GM20431 (cell line): Measurements from ENCODE around the gene MMP15.
"Not testable (repeated sequence)": the region's sequence is repeated elsewhere in the genome, so short reads cannot be mapped to it uniquely, and the experiment has no call there.

Source experiments
- in situ Hi-C: fragments of 300-500 bp; cut with MseI, MboI; formaldehyde crosslinking; loops from one replicate; pipeline ENCODE4 v1.15.0; 2020; ENCODE audit warnings: low sequenced_read_pairs; ENCODE audit not compliant: unreplicated experiment

Gene MMP15

DNA sequence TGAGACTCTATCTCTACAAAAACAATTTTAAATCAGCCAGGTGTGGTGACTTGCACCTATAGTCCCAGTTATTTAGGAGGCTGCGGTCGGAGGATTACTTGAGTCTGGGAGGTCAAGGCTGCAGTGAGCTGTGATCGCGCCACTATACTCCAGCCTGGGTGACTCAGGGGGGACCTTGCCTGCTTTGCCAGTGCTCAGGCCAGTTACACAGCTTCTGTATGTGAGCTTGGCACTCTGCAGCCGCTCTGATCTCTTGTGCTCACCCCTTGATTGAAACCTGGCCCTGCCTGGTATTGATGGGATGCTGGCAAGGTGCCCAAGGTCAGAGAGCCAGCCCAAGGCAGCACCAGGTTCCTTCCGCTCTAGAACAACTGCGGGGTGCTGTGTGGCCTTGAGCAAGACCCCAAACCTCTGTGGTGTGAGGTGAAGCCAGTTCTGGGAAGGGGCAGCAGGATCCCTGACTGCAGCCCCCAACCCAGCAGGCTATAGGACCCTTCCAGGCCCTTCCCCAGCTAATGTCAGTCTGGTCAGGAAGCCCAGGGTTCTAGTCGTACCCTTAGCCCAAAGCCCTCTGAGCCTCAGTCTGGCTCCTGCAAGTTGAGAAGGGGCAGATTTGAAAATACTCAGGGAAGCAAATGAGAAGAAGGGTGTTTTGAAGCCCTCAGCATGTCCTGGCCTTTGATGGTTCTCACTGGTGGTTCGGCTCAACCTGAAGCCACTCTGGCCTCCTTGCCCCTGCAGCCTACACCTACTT, 18.9 kb downstream of the MMP15 start:
- in situ Hi-C loops: no loop called here

- in situ Hi-C loops: no loop called here
These were observed 19.5 kb downstream of the MMP15 start for GRCh38 chr16:58045096-58045495.

- in situ Hi-C loops: no loop called here
These were observed 20.7 kb downstream of the MMP15 start for GRCh38 chr16:58046054-58046881.

- in situ Hi-C loops: no loop called here
These were observed 21.4 kb downstream of the MMP15 start for GRCh38 chr16:58046936-58047335.

DNA sequence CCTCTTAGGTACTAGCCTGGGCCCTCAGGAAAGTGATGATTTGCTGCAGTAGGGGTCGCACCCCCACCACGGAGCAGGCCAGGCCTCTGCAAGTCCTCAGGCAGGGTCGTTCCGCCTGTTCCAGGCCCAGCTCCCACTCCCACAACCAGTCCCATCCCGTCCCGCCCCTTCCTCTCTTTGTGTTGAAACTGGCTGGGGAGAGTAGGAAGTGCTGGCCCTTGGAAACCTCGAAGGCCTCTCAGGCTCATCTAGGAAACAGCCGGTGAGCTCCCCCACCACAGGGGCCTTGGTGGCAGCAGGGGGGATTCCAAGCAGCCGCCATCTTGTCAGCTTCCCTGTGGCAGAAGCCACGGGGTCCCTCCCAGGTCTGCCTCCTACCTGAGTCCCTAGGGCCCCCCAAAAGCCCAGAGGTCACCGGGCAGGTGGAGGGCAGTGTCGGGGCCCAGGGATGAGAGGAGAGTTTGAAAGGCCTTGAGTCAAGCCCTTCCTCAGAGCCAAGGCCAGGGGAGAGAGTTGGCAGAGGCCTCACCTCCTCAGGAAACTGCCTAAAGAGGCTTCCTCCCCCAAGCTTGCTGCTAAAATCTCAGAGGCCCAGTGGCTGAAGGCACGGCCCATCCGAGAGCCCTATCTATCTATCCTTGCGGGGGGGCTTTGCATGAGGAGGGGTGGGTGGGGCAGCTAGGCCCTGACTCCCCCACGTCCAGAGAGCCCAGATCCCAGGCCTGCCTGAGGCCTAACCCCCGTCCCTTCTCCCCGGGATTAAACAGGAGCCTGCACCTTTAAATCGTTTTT, 22.2 kb downstream of the MMP15 start:
- in situ Hi-C loops: no loop called here

- in situ Hi-C loops: no loop called here
These were observed 23.1 kb downstream of the MMP15 start for GRCh38 chr16:58048494-58049231.

- in situ Hi-C loops: no loop called here
These were observed 24.0 kb downstream of the MMP15 start for GRCh38 chr16:58049232-58050185.

DNA sequence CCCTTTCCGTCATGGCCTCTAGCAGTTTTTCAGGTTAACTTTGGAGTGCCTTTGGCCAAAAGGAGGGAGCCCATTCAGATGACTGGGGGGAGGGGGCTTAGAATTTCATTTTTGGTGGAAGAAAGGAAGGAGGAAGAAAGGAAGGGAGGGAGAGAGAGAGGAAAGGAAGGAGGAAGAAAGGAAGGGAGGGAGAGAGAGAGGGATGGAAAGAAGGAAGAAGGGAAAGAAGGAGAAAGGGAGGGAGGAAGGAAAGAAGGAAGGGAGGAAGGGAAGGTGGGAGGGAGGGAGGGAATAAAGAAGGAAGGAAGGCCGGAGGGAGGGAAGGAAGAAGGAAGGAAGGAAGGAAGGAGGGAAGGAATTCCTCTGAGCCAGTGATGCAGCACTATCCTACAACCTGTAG, 25.7 kb downstream of the MMP15 start:
- in situ Hi-C loops: no loop called here

DNA sequence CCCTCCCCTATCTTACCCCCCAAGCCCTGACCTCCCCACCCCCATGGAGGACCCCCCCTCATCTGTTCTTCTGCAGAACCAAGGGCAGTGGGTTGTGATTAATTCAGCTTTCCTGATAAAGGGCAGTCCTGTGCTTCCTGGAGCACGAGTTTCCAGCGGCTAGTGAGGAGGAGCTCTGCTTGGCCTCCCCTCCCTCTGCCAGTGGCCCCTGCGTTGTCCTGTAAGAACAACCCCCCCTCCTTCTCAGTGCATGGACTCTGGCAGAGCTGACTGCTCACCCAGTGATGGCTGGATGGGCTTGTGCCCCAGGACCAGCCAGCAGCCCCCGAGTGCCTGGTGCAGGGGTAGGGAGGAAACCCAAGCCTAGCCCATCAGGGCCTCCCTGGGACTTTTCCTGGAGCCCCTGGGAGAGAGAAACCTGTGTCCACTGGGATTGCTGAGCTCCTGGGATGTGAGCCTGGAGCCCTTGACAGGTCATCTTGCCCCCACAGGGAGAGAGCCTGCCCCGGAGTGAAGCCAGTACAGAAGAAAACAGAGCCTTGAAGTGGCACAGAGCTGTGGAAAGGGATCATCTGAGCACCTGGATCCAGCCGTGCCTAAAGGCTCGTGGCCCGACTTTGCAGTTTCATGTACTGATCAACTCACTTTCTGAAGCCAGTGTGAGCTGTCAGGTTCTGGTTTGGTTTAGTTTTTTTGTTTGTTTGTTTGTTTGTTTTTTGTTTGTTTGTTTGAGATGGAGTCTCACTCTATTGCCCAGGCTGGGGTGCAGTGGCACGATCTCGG, 26.5 kb downstream of the MMP15 start:
- in situ Hi-C loops: no loop called here

DNA sequence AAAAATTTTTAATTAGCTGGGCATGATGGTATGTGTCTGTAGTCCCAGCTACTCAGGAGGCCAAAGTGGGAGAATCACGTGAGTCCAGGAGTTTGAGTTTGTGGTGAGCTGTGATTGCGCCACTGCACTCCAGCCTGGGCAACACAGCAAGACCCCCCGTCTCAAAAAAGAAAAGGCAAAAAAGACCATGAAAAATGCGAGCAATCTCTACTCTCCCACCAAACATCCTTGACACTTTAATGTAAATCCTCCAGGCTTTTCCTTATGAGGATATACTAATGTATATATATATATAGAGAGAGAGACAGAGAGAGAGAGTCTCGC, 28.1 kb downstream of the MMP15 start:
- in situ Hi-C loops: no loop called here

- in situ Hi-C loops: no loop called here
These were observed 28.7 kb downstream of the MMP15 start for GRCh38 chr16:58054289-58054688.

DNA sequence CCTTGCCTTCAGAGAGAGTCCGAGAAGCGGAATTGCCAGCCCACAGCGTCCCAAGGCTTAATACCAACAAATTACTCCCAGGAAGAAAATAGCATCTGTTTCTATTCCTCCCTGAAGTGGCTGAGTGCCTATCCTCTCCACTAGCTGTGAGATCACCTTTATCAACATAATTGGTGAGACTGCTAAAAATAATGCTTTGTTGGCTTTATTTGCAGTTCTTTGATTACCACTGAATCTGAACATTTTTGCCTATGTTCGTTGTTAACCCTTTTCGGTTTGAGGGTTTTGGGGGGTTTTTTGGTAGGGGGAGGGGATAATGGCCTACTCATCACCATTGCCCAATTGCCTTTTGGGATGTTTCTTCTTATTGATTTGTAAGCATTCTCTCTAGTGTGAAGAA, 31.0 kb downstream of the MMP15 start:
- in situ Hi-C loops: no loop called here

GRCh38 chr16:58057121-58057520, 31.6 kb downstream of the MMP15 start:
- in situ Hi-C loops: no loop called here

GRCh38 chr16:58057784-58058183, 32.2 kb downstream of the MMP15 start:
- in situ Hi-C loops: no loop called here

GRCh38 chr16:58062821-58063220, 37.3 kb downstream of the MMP15 start:
- in situ Hi-C loops: no loop called here

DNA sequence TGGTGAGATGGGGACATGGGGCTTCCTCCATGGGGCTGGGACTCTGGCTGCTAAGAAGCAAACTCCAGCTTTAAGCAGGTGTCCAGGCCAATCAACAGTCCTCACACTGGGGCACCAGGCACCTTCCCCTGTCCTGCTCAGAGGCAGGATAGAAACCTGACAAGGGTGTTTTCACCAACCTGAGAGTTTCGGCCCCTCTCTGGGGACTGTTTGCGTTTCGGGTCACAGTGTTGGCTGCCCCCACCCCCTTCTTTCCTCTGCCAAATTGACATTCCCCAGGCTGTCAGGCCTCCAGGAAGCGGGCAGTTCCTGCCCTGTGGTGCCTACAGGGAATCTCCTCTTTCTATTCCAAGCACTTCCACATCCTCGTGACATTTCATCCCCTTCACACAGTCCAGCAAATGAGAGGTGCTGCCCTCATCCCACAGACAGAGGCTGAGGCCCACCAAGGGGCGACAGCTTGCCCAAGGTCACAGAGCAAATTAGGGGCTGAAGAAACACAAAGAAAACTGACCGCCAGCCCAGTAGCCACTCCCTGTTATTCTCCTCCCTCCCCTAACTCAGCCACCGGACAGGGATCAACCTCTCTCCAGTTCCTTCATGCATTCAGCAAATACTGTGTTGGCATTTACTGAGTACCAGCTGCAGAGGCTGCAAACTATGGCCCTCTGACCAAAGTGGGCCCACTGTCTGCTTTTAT, 38.0 kb downstream of the MMP15 start:
- in situ Hi-C loops: no loop called here

GRCh38 chr16:58070585-58070984, 45.0 kb downstream of the MMP15 start:
- in situ Hi-C loops: no loop called here

DNA sequence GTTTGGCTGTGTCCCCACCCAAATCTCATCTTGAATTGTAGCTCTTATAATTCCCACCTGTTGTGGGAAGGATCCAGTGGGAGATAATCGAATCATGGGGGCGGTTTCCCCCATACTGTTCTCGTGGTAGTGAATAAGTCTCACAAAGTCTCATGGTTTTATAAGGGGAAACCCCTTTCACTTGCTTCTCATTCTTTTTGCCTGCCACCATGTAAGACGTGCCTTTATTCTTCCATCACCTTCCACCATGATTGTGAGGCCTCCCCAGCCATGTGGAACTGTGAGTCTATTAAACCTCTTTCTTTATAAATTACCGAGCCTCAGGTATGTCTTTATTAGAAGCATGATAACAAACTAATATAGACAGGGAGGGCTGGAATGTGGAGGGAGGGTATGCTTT, 46.6 kb downstream of the MMP15 start:
- in situ Hi-C loops: not testable (repeated sequence)
